ENCODE results near the gene F2. TPM values are rescaled to one million over a fixed set of nuclear protein-coding genes. Genes with fewer than 3 reads are reported as not detected.

F2 gene
- total RNA-seq, 1 donor from 2014 or later = 4.4 TPM

- DNase-seq (ENCODE audit: low spot score) = no peak
- Mint-ChIP-seq H3K36me3 (ENCODE audit: low read depth, unreplicated experiment) (peaks cover 25% of the 10 kb centered on the region), H3K9me3 (ENCODE audit: unreplicated experiment) (no peaks in the 10 kb centered on the region), H3K4me1 (ENCODE audit: unreplicated experiment) (peaks cover under 1% of the 10 kb centered on the region), H3K27ac (ENCODE audit: unreplicated experiment) (no peak overlapping the region), H3K4me3 (ENCODE audit: unreplicated experiment) (no peak overlapping the region), H3K27me3 (ENCODE audit: unreplicated experiment) (peaks cover 2% of the 10 kb centered on the region)
- TF ChIP-seq CTCF (IDR thresholded peaks at IDR 0.05; ENCODE audit: unreplicated experiment) = no peak
Observed at GRCh38 chr11:46682773-46683752, 36.0 kb upstream of the F2 start.

DNA sequence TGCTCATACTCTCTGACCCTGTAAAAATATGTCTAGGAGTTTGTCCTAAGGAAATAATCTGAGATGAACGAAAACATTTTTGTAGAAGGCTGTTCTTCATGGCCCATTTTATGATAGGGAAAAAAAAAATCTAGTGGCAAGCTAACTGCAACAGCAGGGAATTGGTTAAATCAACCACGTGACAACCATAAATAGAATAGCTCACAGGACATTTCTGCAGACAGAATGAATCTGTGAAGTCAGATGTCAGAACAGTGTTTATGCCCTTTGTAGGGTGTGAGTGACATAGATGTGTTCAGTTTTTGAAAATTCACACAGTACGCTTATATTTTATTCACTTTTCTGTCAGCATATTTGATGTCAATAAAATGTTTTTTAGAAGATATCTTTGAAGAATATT, 34.6 kb upstream of the F2 start:
- TF ChIP-seq CTCF (IDR thresholded peaks at IDR 0.05; ENCODE audit: unreplicated experiment) = no peak
- no peak for DNase-seq (ENCODE audit: low spot score)
- Mint-ChIP-seq H3K9me3 (ENCODE audit: unreplicated experiment) (no peaks in the 10 kb centered on the region), H3K27ac (ENCODE audit: unreplicated experiment) (no peak overlapping the region), H3K27me3 (ENCODE audit: unreplicated experiment) (peaks cover 2% of the 10 kb centered on the region), H3K4me1 (ENCODE audit: unreplicated experiment) (no peaks in the 10 kb centered on the region), H3K4me3 (ENCODE audit: unreplicated experiment) (no peak overlapping the region), H3K36me3 (ENCODE audit: low read depth, unreplicated experiment) (peaks cover 28% of the 10 kb centered on the region)

GRCh38 chr11:46686886-46687795, 31.9 kb upstream of the F2 start:
- H3K4me3 Mint-ChIP-seq (ENCODE audit: unreplicated experiment) = no peak overlapping the region
- no peak overlapping the region for H3K27ac Mint-ChIP-seq (ENCODE audit: unreplicated experiment)
- H3K9me3 Mint-ChIP-seq (ENCODE audit: unreplicated experiment) = no peaks in the 10 kb centered on the region
- no peak for TF ChIP-seq CTCF (IDR thresholded peaks at IDR 0.05; ENCODE audit: unreplicated experiment)
- H3K27me3 Mint-ChIP-seq (ENCODE audit: unreplicated experiment) = peaks cover 2% of the 10 kb centered on the region
- peaks cover 27% of the 10 kb centered on the region for H3K36me3 Mint-ChIP-seq (ENCODE audit: low read depth, unreplicated experiment)
- DNase-seq (ENCODE audit: low spot score) = no peak
- H3K4me1 Mint-ChIP-seq (ENCODE audit: unreplicated experiment) = no peaks in the 10 kb centered on the region

GRCh38 chr11:46690702-46691101, 28.3 kb upstream of the F2 start:
- Mint-ChIP-seq H3K27ac (ENCODE audit: unreplicated experiment) (no peak overlapping the region), H3K27me3 (ENCODE audit: unreplicated experiment) (peaks cover 4% of the 10 kb centered on the region), H3K36me3 (ENCODE audit: low read depth, unreplicated experiment) (peaks cover 39% of the 10 kb centered on the region), H3K4me1 (ENCODE audit: unreplicated experiment) (no peaks in the 10 kb centered on the region), H3K9me3 (ENCODE audit: unreplicated experiment) (no peaks in the 10 kb centered on the region), H3K4me3 (ENCODE audit: unreplicated experiment) (no peak overlapping the region)
- DNase-seq (ENCODE audit: low spot score) = no peak
- no peak for TF ChIP-seq CTCF (IDR thresholded peaks at IDR 0.05; ENCODE audit: unreplicated experiment)
